Measurements from ENCODE around the gene ZNF552. TPM values are rescaled to one million over a fixed set of nuclear protein-coding genes. Genes with fewer than 3 reads are reported as not detected.

Gene ZNF552
- total RNA-seq, 1 experiment from 2014 or later = 9.2 TPM

DNA sequence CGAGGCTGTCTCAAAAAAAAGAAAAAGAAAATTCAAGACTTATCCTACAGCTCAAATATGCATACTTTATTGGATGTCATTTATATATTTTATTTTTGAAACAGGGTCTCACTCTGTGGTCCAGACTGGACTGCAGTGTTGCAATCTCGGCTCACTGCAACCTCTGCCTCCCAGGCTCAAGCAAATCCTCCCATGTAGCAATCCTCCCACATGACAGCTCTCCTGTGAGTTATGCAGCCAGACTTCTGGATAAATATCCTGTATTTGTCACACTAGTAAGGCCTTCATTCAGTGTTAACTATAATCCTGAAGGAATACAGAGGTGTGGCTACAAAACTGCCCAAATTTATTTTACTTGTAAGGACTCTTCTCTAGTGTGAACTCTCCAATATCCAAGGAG lies 7.2 kb downstream of the ZNF552 start:
- Histone ChIP-seq H2BK12ac (ENCODE audit: insufficient read length, low read depth, low read length) (no peak overlapping the region), H3K4ac (ENCODE audit: low read depth, low read length) (no peak overlapping the region), H3K9ac (ENCODE audit: extremely low read depth, insufficient read length, low read length) (no peak overlapping the region), H3K79me2 (ENCODE audit: insufficient read depth, low read length) (no peaks in the 10 kb centered on the region), H3K4me2 (ENCODE audit: insufficient read depth, insufficient read length, low read length) (no peak overlapping the region), H2BK5ac (ENCODE audit: insufficient read length, low read length) (no peak overlapping the region), H2AFZ (ENCODE audit: low read length) (no peak overlapping the region), H3K27me3 (ENCODE audit: insufficient read depth, low read length) (no peaks in the 10 kb centered on the region), H4K8ac (replicated peaks; ENCODE audit: insufficient read length, low read depth, low read length) (no peak overlapping the region), H3K23me2 (ENCODE audit: insufficient read length, low read depth, low read length, poor library complexity, severe bottlenecking) (peaks cover 11% of the 10 kb centered on the region), H3T11ph (ENCODE audit: low read length) (no peak overlapping the region), H3K27ac (ENCODE audit: insufficient read length, low read depth, low read length) (no peak overlapping the region), H3K4me1 (ENCODE audit: insufficient read depth, low read length) (no peaks in the 10 kb centered on the region), H2BK20ac (ENCODE audit: low read depth, low read length, poor library complexity, severe bottlenecking) (no peak overlapping the region), H3K23ac (ENCODE audit: insufficient read length, low read depth, low read length) (no peak overlapping the region), H2BK120ac (ENCODE audit: low read depth, low read length, poor library complexity, severe bottlenecking) (no peak overlapping the region), H3K56ac (ENCODE audit: insufficient read length, low read depth, low read length) (no peak overlapping the region), H3K79me1 (ENCODE audit: insufficient read depth, low read depth, low read length, poor library complexity, severe bottlenecking) (no peaks in the 10 kb centered on the region), H4K5ac (ENCODE audit: insufficient read length, low read depth, low read length) (no peak overlapping the region), H4K20me1 (ENCODE audit: control insufficient read depth, insufficient read depth, insufficient read length) (no peaks in the 10 kb centered on the region), H3K18ac (ENCODE audit: insufficient read length, low read depth, low read length) (no peak overlapping the region), H3K9me3 (ENCODE audit: control insufficient read depth, low read depth, low read length) (no peaks in the 10 kb centered on the region), H2BK15ac (ENCODE audit: low read depth, low read length) (no peak overlapping the region), H2AK5ac (ENCODE audit: insufficient read length, low read length) (no peak overlapping the region), H4K91ac (ENCODE audit: insufficient read length, low read depth, low read length) (no peak overlapping the region), H3K14ac (ENCODE audit: insufficient read depth, low read length) (no peak overlapping the region)
- no peak overlapping the region for H3K27ac Mint-ChIP-seq
- TF ChIP-seq, protein P1, sequence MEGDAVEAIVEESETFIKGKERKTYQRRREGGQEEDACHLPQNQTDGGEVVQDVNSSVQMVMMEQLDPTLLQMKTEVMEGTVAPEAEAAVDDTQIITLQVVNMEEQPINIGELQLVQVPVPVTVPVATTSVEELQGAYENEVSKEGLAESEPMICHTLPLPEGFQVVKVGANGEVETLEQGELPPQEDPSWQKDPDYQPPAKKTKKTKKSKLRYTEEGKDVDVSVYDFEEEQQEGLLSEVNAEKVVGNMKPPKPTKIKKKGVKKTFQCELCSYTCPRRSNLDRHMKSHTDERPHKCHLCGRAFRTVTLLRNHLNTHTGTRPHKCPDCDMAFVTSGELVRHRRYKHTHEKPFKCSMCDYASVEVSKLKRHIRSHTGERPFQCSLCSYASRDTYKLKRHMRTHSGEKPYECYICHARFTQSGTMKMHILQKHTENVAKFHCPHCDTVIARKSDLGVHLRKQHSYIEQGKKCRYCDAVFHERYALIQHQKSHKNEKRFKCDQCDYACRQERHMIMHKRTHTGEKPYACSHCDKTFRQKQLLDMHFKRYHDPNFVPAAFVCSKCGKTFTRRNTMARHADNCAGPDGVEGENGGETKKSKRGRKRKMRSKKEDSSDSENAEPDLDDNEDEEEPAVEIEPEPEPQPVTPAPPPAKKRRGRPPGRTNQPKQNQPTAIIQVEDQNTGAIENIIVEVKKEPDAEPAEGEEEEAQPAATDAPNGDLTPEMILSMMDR (conservative IDR thresholded peaks at IDR 0.05) = no peak
- WGBS (ENCODE audit: extremely low coverage, insufficient read length, low lambda C conversion rate) = no CpG with 5 or more reads among the region's 2 CpGs
- no peaks in the 10 kb centered on the region for H3K9me3 Mint-ChIP-seq
- peaks cover 20 to 24% of the 10 kb centered on the region in 2 experiments for H3K4me1 Mint-ChIP-seq
- H3K27me3 Mint-ChIP-seq (ENCODE audit: low read depth) = no peaks in the 10 kb centered on the region
- peaks cover 26 to 56% (median 48%) of the 10 kb centered on the region in 3 experiments for H3K36me3 Mint-ChIP-seq (ENCODE audit: insufficient read depth in 1 of 3, low read depth in 3 of 3)
- H3K4me3 Mint-ChIP-seq = no peak overlapping the region
- no peak for DNase-seq

Measured in H9 (cell line).